GM12878 (cell line): ENCODE measurements around the gene SCARF1. TPM values are rescaled to one million over a fixed set of nuclear protein-coding genes. Genes with fewer than 3 reads are reported as not detected.

Source experiments
- ATAC-seq: fragments of 200-7000 bp; cut with Tn5 transposase; 3 replicates; pipeline ENCODE4 v1.9.1; 2020; ENCODE audit warnings: mild to moderate bottlenecking, moderate library complexity
- BruUV-seq: library from RNA; stranded (reverse); fragments of 400-500 nt; replicated peaks from 2 replicates; lab custom pipeline; 2021; lab: Mats Ljungman, UMichigan
- CTCF ChIA-PET: fragments of 300-600 bp; sonication (Branson Sonifier 250); formaldehyde crosslinking; extraction: SDS; loops from one replicate; lab custom pipeline; 2021; ENCODE audit warnings: inconsistent platforms; lab: Yijun Ruan, JAX
- POLR2A ChIA-PET: fragments of 350-600 bp; formaldehyde crosslinking; extraction: SDS; loops from one replicate; lab custom pipeline; 2021; ENCODE audit warnings: inconsistent platforms; lab: Charles Lee
- RAD21 ChIA-PET: fragments of 300-600 bp; sonication (Branson Sonifier 250); formaldehyde crosslinking; loops from one replicate; lab custom pipeline; 2023; ENCODE audit warnings: antibody characterized with exemption; ENCODE audit not compliant: unreplicated experiment; lab: Charles Lee
- SMC1A ChIA-PET: fragments of 300-600 bp; sonication (Branson Sonifier 250); formaldehyde crosslinking; loops from one replicate; lab custom pipeline; 2023; ENCODE audit not compliant: unreplicated experiment, uncharacterized antibody; lab: Charles Lee
- DNase-seq: peaks from one replicate; pipeline ENCODE4 v3.0.0-alpha.2; 2011; ENCODE audit warnings: low read depth, low spot score
- FAIRE-seq: peaks from 3 replicates; lab custom pipeline; 2011; peaks lifted over from hg19 to GRCh38; lab: Jason Lieb, UNC
- H2AFZ ChIP-seq: 2 replicates; pipeline ENCODE4 v1.6.0; 2011; ENCODE audit warnings: low read depth, low read length, control low read depth; ENCODE audit not compliant: control insufficient read depth
- H3K27ac ChIP-seq: 2 replicates; pipeline ENCODE4 v1.5.1; 2011; ENCODE audit warnings: control low read depth; ENCODE audit not compliant: control insufficient read depth, insufficient read depth
- H3K27me3 ChIP-seq, 2 experiments: replicated peaks in 1 of 2; 2 replicates each; pipeline versions ENCODE4 v1.6.0 to v1.6.1; 2011; ENCODE audit warnings: low read length in 1 of 2; ENCODE audit not compliant: control insufficient read depth in 2 of 2, insufficient read depth in 2 of 2
- H3K36me3 ChIP-seq, 2 experiments: 2 replicates each; pipeline ENCODE4 v1.5.1; 2011; ENCODE audit warnings: low read length in 1 of 2; ENCODE audit not compliant: control insufficient read depth in 2 of 2, insufficient read depth in 2 of 2
- H3K4me1 ChIP-seq: 2 replicates; pipeline ENCODE4 v1.6.1; 2011; ENCODE audit warnings: mild to moderate bottlenecking, low read length, moderate library complexity, mixed read lengths; ENCODE audit not compliant: control insufficient read depth, insufficient read depth
- H3K4me2 ChIP-seq: 2 replicates; pipeline ENCODE4 v1.6.0; 2011; ENCODE audit warnings: control low read depth; ENCODE audit not compliant: control insufficient read depth, insufficient read depth
- H3K4me3 ChIP-seq: fragments of 200-600 bp; sonication (generic); 2 replicates; pipeline ENCODE4 v1.5.1; 2016
- H3K79me2 ChIP-seq: 2 replicates; pipeline ENCODE4 v1.6.0; 2011; ENCODE audit warnings: low read length; ENCODE audit not compliant: control insufficient read depth, insufficient read depth
- H3K9ac ChIP-seq: 2 replicates; pipeline ENCODE4 v1.8.0; 2011; ENCODE audit warnings: low read length, control low read depth, mixed read lengths; ENCODE audit not compliant: control insufficient read depth, insufficient read depth
- H3K9me3 ChIP-seq: replicated peaks from 3 replicates; pipeline ENCODE4 v1.5.1; 2011; ENCODE audit warnings: mild to moderate bottlenecking, low read length; ENCODE audit not compliant: control insufficient read depth, insufficient read depth
- H4K20me1 ChIP-seq: 2 replicates; pipeline ENCODE4 v1.6.0; 2011; ENCODE audit not compliant: control insufficient read depth, insufficient read depth
- BCLAF1 ChIP-seq: fragments of 450-650 bp; IDR thresholded peaks from 2 replicates; pipeline ENCODE4 v1.6.1; 2017; ENCODE audit warnings: antibody characterized with exemption, mild to moderate bottlenecking, moderate library complexity
- BMI1 ChIP-seq: fragments of 450-650 bp; IDR thresholded peaks from 2 replicates; pipeline ENCODE4 v1.6.1; 2016; ENCODE audit warnings: mild to moderate bottlenecking, moderate library complexity, borderline replicate concordance
- E2F8 ChIP-seq: fragments of 450-650 bp; IDR thresholded peaks from 2 replicates; pipeline ENCODE4 v1.6.1; 2018; ENCODE audit warnings: mild to moderate bottlenecking, low read depth, moderate library complexity; ENCODE audit not compliant: partially characterized antibody
- HDAC2 ChIP-seq: fragments of 200-600 bp; sonication (generic); IDR thresholded peaks from 2 replicates; pipeline ENCODE4 v1.6.1; 2017
- IKZF2 ChIP-seq, 2 experiments: fragments of 450-650 bp; IDR thresholded peaks; 2 replicates each; pipeline ENCODE4 v1.6.1; 2017; ENCODE audit warnings: mild to moderate bottlenecking in 2 of 2, moderate library complexity in 2 of 2
- MXI1 ChIP-seq: fragments of 150-350 bp; IDR thresholded peaks from 2 replicates; pipeline ENCODE4 v1.6.1; 2011; ENCODE audit warnings: low read depth, mild to moderate bottlenecking, inconsistent platforms, low read length, improper control_type of control experiment
- POLR2A ChIP-seq: IDR thresholded peaks from 2 replicates; pipeline ENCODE4 v1.6.1; 2011; ENCODE audit warnings: low read depth, mild to moderate bottlenecking, low read length
- RFX5 ChIP-seq: IDR thresholded peaks from 2 replicates; pipeline ENCODE4 v1.6.1; 2011; ENCODE audit warnings: low read depth, low read length, improper control_type of control experiment
- SRF ChIP-seq, 2 experiments: IDR thresholded peaks; 2 replicates each; pipeline ENCODE4 v1.6.1; 2011; ENCODE audit warnings: low read depth in 2 of 2, low read length in 2 of 2, mild to moderate bottlenecking in 1 of 2, moderate library complexity in 1 of 2
- WRNIP1 ChIP-seq: IDR thresholded peaks from 2 replicates; pipeline ENCODE4 v1.6.1; 2011; ENCODE audit warnings: low read depth, low read length, improper control_type of control experiment, borderline replicate concordance
- ZNF622 ChIP-seq: fragments of 450-650 bp; IDR thresholded peaks from 2 replicates; pipeline ENCODE4 v1.6.1; 2017; ENCODE audit warnings: mild to moderate bottlenecking, inconsistent platforms
- WGBS: methylation state at CpG from one replicate; pipeline ENCODE4 v1.1.6; 2016; ENCODE audit warnings: low lambda C conversion rate; ENCODE audit not compliant: insufficient replicate concordance, insufficient coverage; ENCODE audit errors: missing lambda C conversion rate; 5-methylcytosine and 5-hydroxymethylcytosine counted together
- in situ Hi-C: fragments of 300-500 bp; cut with MboI; formaldehyde crosslinking; loops from 9 replicates; pipeline ENCODE4 v1.14.3; 2018; ENCODE audit warnings: mixed read lengths
- intact Hi-C: fragments of 100-400 bp; cut with micrococcal nuclease; formaldehyde crosslinking; loops from one replicate; pipeline ENCODE4 v1.14.2; 2022; ENCODE audit not compliant: unreplicated experiment
- polyA plus RNA-seq, 11 experiments: library from polyadenylated mRNA; depleted of rRNA in 4 of 11; unstranded in 6 of 11; stranded (reverse) in 5 of 11; fragments of >200 nt; fragmentation: Nextera tagmentation in 4 of 11; fragmentation: Illumina TruSeq in 1 of 11; extraction: Ambion mirVana in 4 of 11; extraction: Trizol in 1 of 11; gene quantifications; 1 replicate in 1 of 11; 2 replicates in 10 of 11; pipeline versions ENCODE4 v1.2.1 to v1.2.3, GENCODE V29; 2011 to 2016; ENCODE audit warnings: inconsistent platforms in 2 of 11, missing spikeins in 2 of 11, low read depth in 1 of 11
- total RNA-seq, 4 experiments: library from RNA; depleted of rRNA in 3 of 4; stranded (reverse); fragments of >200 nt in 3 of 4; fragmentation: Illumina TruSeq in 1 of 4; extraction: Trizol in 1 of 4; gene quantifications; 2 replicates each; pipeline versions ENCODE4 v1.2.1 to v1.2.3, GENCODE V29; 2013 to 2021

SCARF1 gene
- total and polyA plus RNA-seq, 10 of the 15 experiments (the other 5 are each of a cell fraction or from before 2014, with no cell fraction given), result 0.10 to 1.7 (median 0.43) TPM

GRCh38 chr17:1616101-1616500 lies 29.4 kb downstream of the SCARF1 start:
- FAIRE-seq, result no peak
- no peak overlapping the region for H3K27ac ChIP-seq
- H3K4me1 ChIP-seq, result no peaks in the 10 kb centered on the region
- in situ Hi-C loops, result no loop called here
- no peaks in the 10 kb centered on the region for H3K9me3 ChIP-seq
- no peak for ATAC-seq
- TF ChIP-seq WRNIP1, result no peak
- TF ChIP-seq E2F8, result no peak
- TF ChIP-seq BMI1, result no peak
- no peak for TF ChIP-seq BCLAF1
- no peak for TF ChIP-seq MXI1
- TF ChIP-seq RFX5, result no peak
- no peak for TF ChIP-seq POLR2A
- TF ChIP-seq IKZF2 (IDR thresholded peaks at IDR 0.05), result no peak
- TF ChIP-seq SRF (IDR thresholded peaks at IDR 0.05; ENCODE audit: low read depth in 2 of 2, low read length in 2 of 2), result no peak
- no peak for TF ChIP-seq HDAC2
- TF ChIP-seq ZNF622, result no peak
- TF ChIP-seq, all 136 proteins: peak for 0
- SMC1A ChIA-PET, result interaction anchor here (0.8 to 2.6 kb wide), 3 partner anchors 8 to 14 kb away, joined by 3 to 5 read pairs (median 4); no protein-coding TSS in a partner anchor
- H4K20me1 ChIP-seq, result no peaks in the 10 kb centered on the region
- WGBS, result 87% methylated on average over 13 of the region's 13 CpGs
- no peaks in the 10 kb centered on the region for H3K79me2 ChIP-seq
- no peaks in the 10 kb centered on the region for H3K27me3 ChIP-seq
- H2AFZ ChIP-seq, result no peak overlapping the region
- H3K9ac ChIP-seq, result no peak overlapping the region
- RAD21 ChIA-PET, result no interaction called here
- POLR2A ChIA-PET, result interaction anchor here (0.5 to 0.9 kb wide), 3 partner anchors 10 to 101 kb away, joined by 3 to 9 read pairs (median 3); no protein-coding TSS in a partner anchor
- no peaks in the 10 kb centered on the region for H3K36me3 ChIP-seq
- H3K4me2 ChIP-seq, result no peak overlapping the region
- DNase-seq, result no peak
- CTCF ChIA-PET, result interaction anchor here (1.0 to 1.2 kb wide), 2 partner anchors 10 to 11 kb away, joined by 3 read pairs; no protein-coding TSS in a partner anchor
- no TSS peak for BruUV-seq
- intact Hi-C loops, result no loop called here
- H3K4me3 ChIP-seq, result no peak overlapping the region
